Fibroblast of skin of right biceps (primary cell): Measurements from ENCODE around the gene CCM2.
"Not testable (repeated sequence)": the region's sequence is repeated elsewhere in the genome, so short reads cannot be mapped to it uniquely, and the experiment has no call there.

Experiments
- DNase-seq: peaks from one replicate; pipeline ENCODE4 v3.0.0-alpha.2; 2013

Gene CCM2

DNA sequence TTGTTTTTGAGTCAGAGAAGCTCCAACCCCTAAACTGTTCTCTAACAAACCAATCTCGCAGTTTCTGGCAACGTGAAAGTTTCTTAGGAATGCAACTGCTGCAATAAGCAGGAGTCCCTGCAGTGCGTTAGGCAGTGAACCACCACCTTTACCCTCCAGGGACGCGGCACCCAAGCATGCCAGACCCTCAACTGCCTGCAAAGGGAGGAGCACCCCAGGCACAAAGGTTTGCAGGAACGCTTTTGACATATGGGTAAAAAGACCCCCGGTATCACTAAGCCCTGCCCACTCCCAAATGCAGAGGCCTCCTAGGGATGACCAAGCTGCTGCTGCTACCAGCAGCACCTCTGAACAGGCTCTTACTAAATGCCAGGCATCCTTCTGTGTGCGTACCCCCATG, 106.8 kb downstream of the CCM2 start:
- DNase-seq: no peak

- no peak for DNase-seq
These were observed 107.4 kb downstream of the CCM2 start for GRCh38 chr7:45107356-45107755.

DNA sequence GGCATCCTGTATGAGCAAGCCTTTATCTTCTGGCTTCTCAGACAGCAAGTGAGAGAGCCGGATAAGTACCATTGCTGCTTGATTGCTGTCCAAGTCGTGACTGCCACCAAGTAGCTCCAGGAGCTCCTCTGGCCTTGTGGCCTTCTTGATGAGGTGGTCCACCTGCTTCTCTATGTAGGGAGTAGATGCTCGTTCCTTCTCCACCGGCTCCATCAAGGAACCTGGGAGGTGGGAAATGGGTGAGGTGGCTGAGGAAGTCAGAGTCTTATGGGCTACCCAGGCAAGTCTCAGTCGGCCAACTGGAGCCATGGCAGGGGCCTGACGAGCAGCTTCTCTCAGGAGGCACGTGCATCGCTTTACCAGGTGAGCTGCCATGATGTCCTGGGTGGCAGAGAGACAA, 108.9 kb downstream of the CCM2 start:
- no peak for DNase-seq

DNA sequence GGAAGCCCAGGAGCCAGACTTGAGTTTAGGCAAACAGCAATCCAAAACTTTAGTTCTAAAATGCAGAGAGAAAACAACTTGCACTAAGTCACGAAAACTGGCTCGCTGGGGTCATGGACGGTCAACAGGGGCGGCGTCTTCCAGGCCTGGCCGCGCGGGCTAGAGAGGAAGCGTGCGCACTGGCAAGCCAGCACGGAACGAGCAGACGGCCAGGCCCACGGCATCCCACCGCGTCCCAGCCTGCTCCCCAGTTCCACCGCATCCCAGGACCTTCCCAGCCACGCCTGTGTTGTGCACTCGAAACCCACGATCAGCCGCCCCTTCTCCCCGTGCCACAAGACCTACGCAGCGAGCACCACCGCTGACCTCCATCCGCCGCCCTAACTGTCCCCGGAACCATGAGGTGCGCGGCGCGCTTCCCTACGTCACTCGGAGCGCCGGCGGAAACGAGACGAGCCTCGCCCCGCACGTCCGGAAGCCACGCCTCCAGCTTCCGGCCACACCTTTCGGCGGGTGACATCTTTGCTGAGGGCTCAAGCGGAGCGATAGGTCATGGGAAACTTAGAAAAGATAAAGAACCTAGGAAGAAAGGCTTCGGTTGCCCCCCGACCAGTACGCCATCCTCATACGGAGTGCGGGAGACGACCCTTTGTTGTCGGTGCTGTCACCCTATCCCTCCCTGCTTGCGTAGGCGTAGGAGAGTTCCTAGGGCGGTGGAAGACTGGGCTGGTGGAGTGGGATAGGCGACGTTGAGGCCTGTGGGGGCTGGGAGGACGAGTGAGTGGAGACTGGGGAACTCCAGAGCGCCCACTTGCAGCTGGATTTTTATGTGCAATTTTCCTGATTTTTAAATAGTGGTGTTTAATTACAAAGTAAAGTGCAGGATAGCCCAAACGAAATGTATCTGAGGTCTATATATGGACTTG, 111.6 kb downstream of the CCM2 start, which contains the start of gene TBRG4:
TBRG4 (minus strand) TSS at position 400 of the 926 bp plus-strand sequence. CDS start 2,460 bp downstream, outside the sequence.
- DNase-seq: peak; percentile 94

DNA sequence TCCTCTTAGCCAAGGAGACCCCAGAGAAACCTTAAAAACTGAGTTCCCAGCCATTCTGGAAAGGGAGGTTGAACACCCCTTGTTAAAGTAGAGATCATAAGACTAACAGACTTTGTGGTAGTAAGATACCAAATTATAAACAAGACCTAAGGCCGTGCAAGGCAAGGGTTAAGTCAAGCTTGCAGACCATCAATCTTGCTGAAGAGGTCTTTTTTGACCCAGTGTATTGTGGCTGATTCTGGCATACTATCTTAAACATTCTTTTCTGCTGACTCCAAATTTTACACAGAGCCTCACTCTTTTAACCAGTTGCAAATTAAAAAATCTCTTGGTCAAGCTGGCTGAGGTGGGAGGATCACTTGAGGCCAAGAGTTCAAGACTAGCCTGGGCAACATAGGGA, 112.6 kb downstream of the CCM2 start:
- peak; percentile 9 for DNase-seq

DNA sequence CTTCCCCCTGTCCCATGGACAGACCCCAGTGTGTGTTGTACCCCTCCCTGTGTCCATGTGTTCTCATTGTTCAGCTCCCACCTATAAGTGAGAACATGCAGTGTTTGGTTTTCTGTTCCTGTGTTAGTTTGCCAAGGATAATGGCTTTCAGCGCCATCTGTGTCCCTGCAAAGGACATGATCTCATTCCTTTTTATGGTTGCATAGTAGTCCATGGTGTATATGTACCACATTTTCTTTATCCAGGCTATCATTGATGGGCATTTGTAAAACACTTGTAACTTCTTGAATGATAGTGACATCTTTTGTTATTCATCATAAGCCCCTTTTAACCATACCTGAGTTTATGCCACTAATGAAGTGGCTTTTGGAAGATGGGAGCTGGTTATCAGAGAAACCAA, 114.3 kb downstream of the CCM2 start:
- DNase-seq: not testable (repeated sequence)

GRCh38 chr7:45114926-45115325, 114.9 kb downstream of the CCM2 start:
- DNase-seq: no peak

GRCh38 chr7:45116048-45116447, 116.0 kb downstream of the CCM2 start:
- no peak for DNase-seq

DNA sequence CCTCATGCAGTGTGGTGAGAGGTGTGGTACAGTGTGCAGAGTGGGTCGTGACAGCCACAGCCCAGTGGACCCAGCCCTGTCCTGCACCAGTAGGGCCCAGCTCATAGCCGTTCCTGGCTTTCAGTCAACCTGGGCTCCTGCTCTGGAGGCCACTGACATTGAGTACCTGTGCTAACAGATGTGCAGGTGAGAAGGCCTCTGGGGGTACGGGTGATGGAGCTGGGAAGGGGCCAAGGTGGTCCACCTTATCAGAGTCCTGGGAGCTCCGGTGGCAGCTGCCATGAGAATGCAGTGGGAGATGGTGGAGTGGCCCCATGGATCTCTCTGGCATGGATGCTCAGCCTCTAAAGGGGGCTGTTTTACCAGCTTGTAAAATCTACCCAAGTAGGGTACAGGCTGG, 117.6 kb downstream of the CCM2 start:
- DNase-seq: no peak

DNA sequence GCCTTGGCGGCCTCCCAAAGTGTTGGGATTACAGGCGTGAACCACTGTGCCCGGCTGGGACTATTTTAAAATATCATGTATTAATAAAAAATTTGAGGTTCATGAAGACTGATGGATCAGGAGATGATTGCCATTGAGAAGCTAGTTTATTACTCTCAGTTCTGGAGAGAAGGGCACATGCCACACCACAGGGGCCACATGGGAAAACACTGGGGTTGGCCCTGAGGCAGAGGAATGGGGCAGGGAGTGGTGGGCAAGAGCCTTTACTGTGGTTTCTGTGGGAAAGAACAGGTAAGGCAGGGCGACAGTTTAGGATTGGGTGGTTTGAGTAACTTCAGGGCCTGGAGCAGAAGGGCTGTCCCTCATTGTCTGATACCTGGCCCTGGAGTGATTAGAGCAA, 118.3 kb downstream of the CCM2 start:
- DNase-seq: no peak

GRCh38 chr7:45118889-45119331, 118.9 kb downstream of the CCM2 start:
- DNase-seq: no peak

GRCh38 chr7:45119550-45119949, 119.5 kb downstream of the CCM2 start:
- DNase-seq: no peak

DNA sequence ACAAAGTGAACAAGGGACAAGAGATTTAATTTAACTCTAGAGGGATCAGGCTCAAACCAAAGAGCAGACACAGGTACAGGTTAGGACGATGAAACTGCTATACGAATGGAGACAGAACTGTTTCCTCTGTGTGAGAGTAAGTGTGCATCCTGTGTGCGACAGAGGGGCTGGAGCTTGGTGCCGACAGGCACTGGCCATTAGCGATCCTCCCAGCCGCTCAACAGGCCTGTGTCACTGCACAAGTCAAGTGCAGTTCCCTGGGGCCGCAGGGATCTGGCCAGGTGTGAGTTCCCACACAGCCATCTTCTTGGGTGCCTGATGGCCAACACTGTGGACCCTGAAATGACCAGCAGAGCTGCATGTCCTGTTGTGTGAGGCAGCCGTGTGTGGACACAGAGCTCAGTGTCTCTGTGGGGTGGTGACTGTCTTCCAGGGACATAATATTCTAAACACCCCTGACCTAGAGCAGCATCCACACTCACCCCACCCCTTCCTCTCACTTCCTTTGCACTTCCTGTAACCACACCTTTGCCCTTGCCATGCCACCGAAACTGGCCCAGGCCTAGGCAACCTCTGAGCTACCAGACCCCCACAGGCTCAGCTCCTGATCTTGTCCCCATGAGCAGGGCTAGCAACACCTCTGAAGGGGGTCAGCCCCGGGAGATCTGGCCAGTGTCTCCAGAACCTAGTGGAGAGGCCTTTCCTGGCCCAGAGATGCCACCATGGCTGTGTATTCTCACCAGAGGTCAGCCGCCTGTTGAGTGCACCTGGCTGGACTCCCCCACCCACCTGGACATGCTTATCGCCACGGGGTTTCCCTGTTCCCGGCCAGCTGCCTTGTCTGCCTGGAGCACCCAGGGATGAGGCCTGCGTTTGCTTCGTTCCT, 123.2 kb downstream of the CCM2 start:
- no peak for DNase-seq

DNA sequence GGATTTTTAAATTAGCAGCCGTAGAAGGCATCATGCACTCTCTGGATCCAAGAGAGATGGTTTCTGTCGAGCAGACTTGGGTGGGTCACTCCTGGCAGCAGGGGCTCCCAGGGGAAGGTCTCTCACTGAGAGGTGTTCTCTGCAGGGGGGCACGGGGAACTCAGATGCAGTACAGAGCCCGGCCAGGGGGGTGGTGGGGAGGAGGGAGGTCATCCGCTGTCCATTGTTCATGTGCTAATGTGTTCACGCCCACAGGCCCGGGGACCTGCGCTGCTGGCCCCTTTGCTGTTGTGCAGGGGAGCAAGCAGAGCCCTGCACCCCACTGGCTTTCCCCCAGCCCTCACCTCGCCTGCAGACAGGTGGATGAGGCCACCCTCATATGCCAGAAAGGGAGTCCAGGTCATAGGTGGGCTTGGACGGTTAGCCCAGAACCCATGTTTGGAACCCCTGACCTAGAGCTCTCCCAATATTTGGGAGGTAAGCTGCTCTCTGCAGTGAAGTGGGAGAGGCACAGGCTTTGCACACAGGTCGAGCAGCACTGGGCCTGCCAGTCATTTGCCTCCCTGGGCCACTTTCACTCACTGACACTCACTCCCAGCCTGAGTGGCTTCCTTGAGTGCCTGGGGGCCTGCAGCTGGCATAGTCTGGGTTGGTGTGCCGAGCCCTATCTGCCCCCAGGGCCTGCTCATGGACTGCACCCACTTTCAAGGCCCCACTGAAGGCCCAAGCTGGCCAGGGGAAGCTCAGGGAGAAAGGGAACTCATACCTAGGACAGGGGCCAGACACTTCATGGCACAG, 124.1 kb downstream of the CCM2 start:
- no peak for DNase-seq

DNA sequence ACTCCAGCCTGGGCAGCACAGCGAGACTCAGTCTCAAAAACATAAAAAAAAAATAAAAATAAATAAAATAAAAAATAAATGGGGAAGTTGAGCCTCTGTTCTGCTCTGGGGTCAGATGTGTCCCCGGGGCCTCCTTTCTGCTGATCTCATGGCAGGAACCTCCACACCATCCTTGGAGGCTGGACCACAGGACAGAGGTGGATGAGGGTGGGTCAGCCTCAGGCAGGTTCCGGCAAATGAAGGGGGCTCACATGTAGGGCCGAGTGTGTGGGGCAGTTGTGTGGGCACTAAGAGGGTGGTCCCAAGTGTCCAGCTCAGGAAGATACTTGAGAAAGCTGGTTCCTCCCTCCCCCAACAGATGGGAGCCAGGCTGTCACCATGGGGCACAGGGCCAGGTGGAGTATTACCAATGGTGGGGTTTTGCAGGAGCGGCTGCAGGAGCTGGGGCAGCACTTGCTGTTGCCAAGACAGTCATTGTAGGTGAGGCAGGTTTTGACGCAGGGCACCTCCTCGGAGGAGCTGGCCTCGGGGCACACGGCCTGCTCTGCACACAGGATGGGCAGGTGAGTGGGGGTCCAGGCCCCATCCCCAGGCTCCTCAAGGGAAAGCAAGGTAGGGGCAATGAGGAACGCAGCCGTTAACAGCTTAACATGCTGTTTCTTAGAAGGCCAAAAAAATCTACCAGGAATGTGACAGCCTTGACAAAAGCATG, 125.3 kb downstream of the CCM2 start:
- no peak for DNase-seq
